Loucy (cell line): ENCODE measurements around the gene BLTP3A.

Experiments used
- H2AFZ ChIP-seq: fragments of 200-600 bp; sonication (generic); 2 replicates; pipeline ENCODE4 v1.6.0; 2016; ENCODE audit warnings: antibody characterized with exemption, mild to moderate bottlenecking, low read length, moderate library complexity
- H3F3A ChIP-seq: fragments of 200-600 bp; 2 replicates; pipeline ENCODE4 v1.6.0; 2016; ENCODE audit warnings: antibody characterized with exemption, low read depth, mild to moderate bottlenecking
- H3K27me3 ChIP-seq: fragments of 200-600 bp; sonication (generic); 2 replicates; pipeline ENCODE4 v1.6.1; 2014; ENCODE audit warnings: low read length, mild to moderate bottlenecking; ENCODE audit not compliant: insufficient read depth, poor library complexity, severe bottlenecking
- H3K36me3 ChIP-seq: fragments of 200-600 bp; sonication (generic); 2 replicates; pipeline ENCODE4 v1.6.1; 2016; ENCODE audit warnings: low read length; ENCODE audit not compliant: insufficient read depth
- H3K4me1 ChIP-seq: fragments of 200-600 bp; sonication (generic); 2 replicates; pipeline ENCODE4 v1.5.1; 2014; ENCODE audit warnings: low read length, mild to moderate bottlenecking; ENCODE audit not compliant: insufficient read depth, poor library complexity, severe bottlenecking
- H3K4me2 ChIP-seq: fragments of 200-600 bp; sonication (generic); 2 replicates; pipeline ENCODE4 v1.6.0; 2014; ENCODE audit warnings: antibody characterized with exemption, low read length, low read depth, mild to moderate bottlenecking; ENCODE audit not compliant: poor library complexity, severe bottlenecking
- H3K4me3 ChIP-seq: fragments of 200-600 bp; sonication (generic); 2 replicates; pipeline ENCODE4 v1.5.1; 2014; ENCODE audit warnings: low read length, mild to moderate bottlenecking, mixed read lengths; ENCODE audit not compliant: poor library complexity, severe bottlenecking
- H3K79me2 ChIP-seq: fragments of 200-600 bp; sonication (generic); 2 replicates; pipeline ENCODE4 v1.6.1; 2014; ENCODE audit warnings: low read length; ENCODE audit not compliant: insufficient read depth
- H3K9ac ChIP-seq: fragments of 200-600 bp; sonication (generic); 2 replicates; pipeline ENCODE4 v1.6.0; 2014; ENCODE audit warnings: mild to moderate bottlenecking, low read depth, low read length, moderate library complexity; ENCODE audit not compliant: poor library complexity, severe bottlenecking
- H3K9me2 ChIP-seq: fragments of 200-600 bp; sonication (generic); replicated peaks from 2 replicates; pipeline ENCODE4 v1.6.1; 2016; ENCODE audit warnings: low read depth, low read length, mixed read lengths
- H3K9me3 ChIP-seq: fragments of 200-600 bp; sonication (generic); 2 replicates; pipeline ENCODE4 v1.6.1; 2014; ENCODE audit warnings: mild to moderate bottlenecking, antibody characterized with exemption, low read length, low read depth; ENCODE audit not compliant: insufficient read depth
- H4K20me1 ChIP-seq: fragments of 200-600 bp; sonication (generic); 2 replicates; pipeline ENCODE4 v1.6.0; 2014; ENCODE audit warnings: antibody characterized with exemption, low read length, mild to moderate bottlenecking; ENCODE audit not compliant: insufficient read depth, poor library complexity, severe bottlenecking
- EZH2phosphoT487 ChIP-seq: fragments of 200-600 bp; IDR thresholded peaks from 2 replicates; pipeline ENCODE4 v1.6.1; 2018; ENCODE audit warnings: antibody characterized with exemption, mild to moderate bottlenecking, moderate library complexity, borderline replicate concordance
- TF ChIP-seq, protein P1 (sequence below): fragments of 200-600 bp; sonication (generic); conservative IDR thresholded peaks from 2 replicates; pipeline ENCODE4 v1.5.1; 2014; ENCODE audit warnings: mild to moderate bottlenecking, antibody characterized with exemption, low read length

BLTP3A gene

DNA sequence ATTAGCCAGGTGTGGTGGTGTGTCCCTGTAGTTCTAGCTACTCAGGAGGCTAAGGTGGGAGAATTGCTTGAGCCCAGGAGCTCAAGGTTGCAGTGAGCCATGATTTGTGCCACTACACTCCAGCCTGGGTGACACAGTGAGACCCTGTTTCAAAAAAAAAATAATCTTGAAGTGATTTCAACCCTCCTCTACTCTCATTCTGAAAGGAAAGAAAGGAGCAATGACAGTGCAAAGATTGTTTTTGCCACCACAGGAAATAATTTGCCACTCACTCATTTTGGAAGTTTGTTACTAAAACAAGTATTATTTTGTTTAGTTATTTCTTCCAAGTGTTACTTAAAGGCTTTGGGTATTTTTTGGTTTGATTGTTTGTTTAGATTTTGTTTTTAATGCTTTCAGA is 45.6 kb downstream of the BLTP3A start:
- no peaks in the 10 kb centered on the region for H3K27me3 ChIP-seq
- H3K4me2 ChIP-seq = no peak overlapping the region
- H3K36me3 ChIP-seq = peaks cover 55% of the 10 kb centered on the region
- H2AFZ ChIP-seq = no peak overlapping the region
- no peak overlapping the region for H3K9ac ChIP-seq
- H4K20me1 ChIP-seq = no peaks in the 10 kb centered on the region
- H3K4me3 ChIP-seq = no peak overlapping the region
- H3K9me3 ChIP-seq = no peaks in the 10 kb centered on the region
- H3K4me1 ChIP-seq = no peaks in the 10 kb centered on the region
- no peak for TF ChIP-seq EZH2phosphoT487
- TF ChIP-seq, protein P1, sequence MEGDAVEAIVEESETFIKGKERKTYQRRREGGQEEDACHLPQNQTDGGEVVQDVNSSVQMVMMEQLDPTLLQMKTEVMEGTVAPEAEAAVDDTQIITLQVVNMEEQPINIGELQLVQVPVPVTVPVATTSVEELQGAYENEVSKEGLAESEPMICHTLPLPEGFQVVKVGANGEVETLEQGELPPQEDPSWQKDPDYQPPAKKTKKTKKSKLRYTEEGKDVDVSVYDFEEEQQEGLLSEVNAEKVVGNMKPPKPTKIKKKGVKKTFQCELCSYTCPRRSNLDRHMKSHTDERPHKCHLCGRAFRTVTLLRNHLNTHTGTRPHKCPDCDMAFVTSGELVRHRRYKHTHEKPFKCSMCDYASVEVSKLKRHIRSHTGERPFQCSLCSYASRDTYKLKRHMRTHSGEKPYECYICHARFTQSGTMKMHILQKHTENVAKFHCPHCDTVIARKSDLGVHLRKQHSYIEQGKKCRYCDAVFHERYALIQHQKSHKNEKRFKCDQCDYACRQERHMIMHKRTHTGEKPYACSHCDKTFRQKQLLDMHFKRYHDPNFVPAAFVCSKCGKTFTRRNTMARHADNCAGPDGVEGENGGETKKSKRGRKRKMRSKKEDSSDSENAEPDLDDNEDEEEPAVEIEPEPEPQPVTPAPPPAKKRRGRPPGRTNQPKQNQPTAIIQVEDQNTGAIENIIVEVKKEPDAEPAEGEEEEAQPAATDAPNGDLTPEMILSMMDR = no peak
- H3K79me2 ChIP-seq = no peaks in the 10 kb centered on the region
- H3F3A ChIP-seq = no peaks in the 10 kb centered on the region
- H3K9me2 ChIP-seq = no peaks in the 10 kb centered on the region

DNA sequence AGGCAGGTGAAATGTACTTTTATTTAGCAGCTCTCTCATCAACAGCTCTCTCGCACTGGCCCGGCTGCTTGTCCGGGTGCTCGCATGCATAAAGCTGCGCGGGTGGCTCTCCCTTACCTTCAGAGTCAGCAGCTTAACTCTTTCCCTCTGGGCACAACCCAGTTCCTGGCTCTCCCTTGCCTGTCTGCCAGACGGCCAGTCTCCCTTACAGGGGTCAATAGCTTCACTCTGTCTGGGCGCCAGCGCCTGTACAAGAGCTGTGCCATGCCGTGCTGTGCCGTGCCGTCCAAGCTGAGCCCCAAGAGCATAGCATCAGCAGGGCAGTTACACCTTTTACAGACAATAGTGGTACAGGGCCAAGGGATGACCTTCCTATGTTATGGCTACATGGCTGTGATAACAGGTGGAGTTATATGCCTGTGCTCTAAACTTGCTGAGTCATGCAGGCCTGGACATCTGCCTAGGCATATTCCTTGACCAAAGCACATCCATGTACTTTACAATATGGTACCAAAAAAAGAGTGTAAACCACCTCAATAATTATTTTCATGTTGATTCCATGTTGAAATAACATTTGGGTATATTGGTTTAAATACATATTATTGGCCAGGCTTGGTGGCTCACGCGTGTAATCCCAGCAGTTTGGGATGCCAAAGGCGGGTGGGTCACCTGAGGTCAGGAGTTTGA is 47.9 kb downstream of the BLTP3A start:
- H4K20me1 ChIP-seq = no peaks in the 10 kb centered on the region
- no peak overlapping the region for H3K9ac ChIP-seq
- H3F3A ChIP-seq = no peaks in the 10 kb centered on the region
- no peak overlapping the region for H2AFZ ChIP-seq
- TF ChIP-seq EZH2phosphoT487 = no peak
- TF ChIP-seq, protein P1 = no peak
- no peaks in the 10 kb centered on the region for H3K27me3 ChIP-seq
- H3K79me2 ChIP-seq = no peaks in the 10 kb centered on the region
- H3K4me1 ChIP-seq = no peaks in the 10 kb centered on the region
- H3K4me2 ChIP-seq = no peak overlapping the region
- H3K9me3 ChIP-seq = no peaks in the 10 kb centered on the region
- no peaks in the 10 kb centered on the region for H3K9me2 ChIP-seq
- no peak overlapping the region for H3K4me3 ChIP-seq
- H3K36me3 ChIP-seq = peaks cover 50% of the 10 kb centered on the region
